Osteocyte (in vitro differentiated cells): Measurements from ENCODE around the gene KCNIP3. TPM values are rescaled to one million over a fixed set of nuclear protein-coding genes. Genes with fewer than 3 reads are reported as not detected.

Experiments
- DNase-seq: peaks from one replicate; pipeline ENCODE4 v3.0.0; 2021; ENCODE audit warnings: mixed read lengths; ENCODE audit not compliant: unreplicated experiment; ENCODE audit errors: extremely low spot score
- H3K27ac Mint-ChIP-seq: one replicate; pipeline ENCODE4 v1.8.0; 2021; ENCODE audit warnings: mild to moderate bottlenecking, mixed read lengths; ENCODE audit not compliant: unreplicated experiment
- H3K27me3 Mint-ChIP-seq: one replicate; pipeline ENCODE4 v1.8.0; 2021; ENCODE audit warnings: mixed read lengths; ENCODE audit not compliant: unreplicated experiment
- H3K36me3 Mint-ChIP-seq: one replicate; pipeline ENCODE4 v1.8.0; 2021; ENCODE audit warnings: mixed read lengths; ENCODE audit not compliant: unreplicated experiment
- H3K4me1 Mint-ChIP-seq: one replicate; pipeline ENCODE4 v1.8.0; 2021; ENCODE audit warnings: mixed read lengths; ENCODE audit not compliant: unreplicated experiment
- H3K4me3 Mint-ChIP-seq: one replicate; pipeline ENCODE4 v1.8.0; 2021; ENCODE audit warnings: mild to moderate bottlenecking, moderate library complexity, mixed read lengths; ENCODE audit not compliant: unreplicated experiment
- H3K9me3 Mint-ChIP-seq: one replicate; pipeline ENCODE4 v1.8.0; 2021; ENCODE audit warnings: mixed read lengths; ENCODE audit not compliant: unreplicated experiment
- CTCF ChIP-seq: fragments of 200-600 bp; sonication (generic); IDR thresholded peaks from 2 replicates; pipeline ENCODE4 v1.5.0; 2021; ENCODE audit warnings: antibody characterized with exemption, mild to moderate bottlenecking, moderate library complexity
- total RNA-seq: library from RNA; stranded (reverse); gene quantifications from 2 replicates; pipeline ENCODE4 v1.2.1, GENCODE V29; 2021

KCNIP3 gene
- total RNA-seq, 1 donor from 2014 or later = 1.4 TPM

GRCh38 chr2:95264624-95265023, 32.5 kb upstream of the KCNIP3 start:
- Mint-ChIP-seq H3K27ac (no peak overlapping the region), H3K27me3 (no peaks in the 10 kb centered on the region), H3K9me3 (peaks cover 3% of the 10 kb centered on the region), H3K4me1 (no peaks in the 10 kb centered on the region), H3K36me3 (no peaks in the 10 kb centered on the region), H3K4me3 (no peak overlapping the region)
- TF ChIP-seq CTCF = no peak
- peak; percentile 40 for DNase-seq

GRCh38 chr2:95265182-95265581, 32.0 kb upstream of the KCNIP3 start:
- H3K4me3 Mint-ChIP-seq = no peak overlapping the region
- H3K4me1 Mint-ChIP-seq = no peaks in the 10 kb centered on the region
- no peaks in the 10 kb centered on the region for H3K27me3 Mint-ChIP-seq
- no peak for TF ChIP-seq CTCF
- DNase-seq = peak; percentile 51
- H3K27ac Mint-ChIP-seq = no peak overlapping the region
- no peaks in the 10 kb centered on the region for H3K36me3 Mint-ChIP-seq
- H3K9me3 Mint-ChIP-seq = peaks cover 7% of the 10 kb centered on the region

DNA sequence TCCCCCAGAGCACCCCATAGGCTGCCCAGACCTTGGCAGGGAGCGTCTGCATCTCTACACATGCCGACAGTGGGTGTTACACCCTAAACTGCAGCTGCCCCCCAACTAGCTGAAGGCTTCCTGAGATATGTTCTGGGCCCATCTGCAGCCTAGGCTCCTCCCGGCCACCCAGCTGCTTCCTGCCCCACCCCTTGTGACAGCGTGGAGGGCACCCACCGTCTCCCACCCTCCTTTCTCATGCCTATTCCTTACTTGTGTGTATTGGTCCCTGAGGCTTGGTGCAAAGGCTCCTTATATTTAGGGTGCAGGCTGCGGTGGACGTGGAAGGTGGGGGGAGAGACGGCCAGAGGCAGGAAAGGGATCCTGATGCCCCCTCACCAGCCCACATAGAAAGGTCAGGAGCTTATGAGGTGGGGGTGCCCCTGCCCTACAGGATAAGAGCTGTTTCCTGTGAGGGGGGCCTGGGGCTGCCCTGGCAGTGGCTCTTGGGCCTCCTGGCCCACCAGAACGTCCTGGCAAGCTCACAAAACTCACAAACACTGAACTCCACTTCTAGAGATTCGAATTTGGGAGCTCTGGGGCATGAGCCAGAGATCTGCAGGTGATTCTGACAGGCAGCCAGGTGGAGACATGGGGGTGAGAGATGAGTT, 30.2 kb upstream of the KCNIP3 start:
- Mint-ChIP-seq H3K27me3 (no peaks in the 10 kb centered on the region), H3K27ac (no peak overlapping the region), H3K4me1 (no peaks in the 10 kb centered on the region), H3K36me3 (no peaks in the 10 kb centered on the region), H3K4me3 (no peak overlapping the region), H3K9me3 (peaks cover 7% of the 10 kb centered on the region)
- no peak for TF ChIP-seq CTCF
- peak; percentile 57 for DNase-seq

DNA sequence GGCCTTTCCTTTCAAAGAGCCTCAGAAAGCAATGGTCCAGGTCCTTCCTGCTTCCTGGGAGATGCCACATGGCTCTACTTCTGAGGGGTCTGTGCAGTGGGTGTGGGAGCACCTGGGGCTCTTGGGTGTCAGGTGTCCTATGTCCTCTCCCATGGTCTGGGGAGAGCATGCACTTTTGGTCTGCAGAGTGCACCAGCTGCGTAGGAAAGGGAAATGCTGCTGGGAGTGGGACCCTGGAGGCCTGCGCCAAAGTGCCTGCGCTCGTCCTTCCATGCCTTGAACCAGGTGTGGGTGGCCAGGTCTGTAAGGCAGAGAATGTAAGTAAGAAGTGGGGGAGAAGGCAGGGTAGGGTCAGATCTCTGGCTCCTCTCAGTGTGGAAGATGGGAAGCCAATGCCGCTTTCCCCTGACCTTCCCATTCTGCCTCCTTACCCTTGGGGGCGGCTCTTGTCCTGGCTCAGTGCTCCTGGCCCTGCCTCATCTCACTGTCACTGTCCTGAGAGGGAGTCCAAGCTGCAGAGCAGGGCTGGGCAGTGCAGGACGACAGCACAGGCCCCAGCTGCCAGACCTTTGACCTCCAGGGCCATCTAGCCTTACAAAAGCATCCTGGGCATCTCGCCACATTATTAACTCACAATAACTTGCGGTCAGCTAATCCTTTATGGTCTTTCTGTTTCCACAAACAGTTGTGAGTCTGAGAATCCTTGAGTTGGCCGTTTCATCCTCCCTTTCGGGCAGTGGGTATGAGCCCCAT, 29.5 kb upstream of the KCNIP3 start:
- Mint-ChIP-seq H3K36me3 (no peaks in the 10 kb centered on the region), H3K27me3 (no peaks in the 10 kb centered on the region), H3K4me3 (no peak overlapping the region), H3K27ac (no peak overlapping the region), H3K4me1 (no peaks in the 10 kb centered on the region), H3K9me3 (peaks cover 7% of the 10 kb centered on the region)
- DNase-seq = peak; percentile 80
- no peak for TF ChIP-seq CTCF

- Mint-ChIP-seq H3K9me3 (peaks cover 7% of the 10 kb centered on the region), H3K4me3 (no peak overlapping the region), H3K36me3 (no peaks in the 10 kb centered on the region), H3K27ac (no peak overlapping the region), H3K4me1 (no peaks in the 10 kb centered on the region), H3K27me3 (no peaks in the 10 kb centered on the region)
- no peak for TF ChIP-seq CTCF
- peak; percentile 81 for DNase-seq
Observed at GRCh38 chr2:95268211-95269035, 28.7 kb upstream of the KCNIP3 start.
